Activated naive CD4-positive, alpha-beta T cell treated with anti-CD3 and anti-CD28 coated beads, Interleukin-2, amount 50 U/mL, for 24 hours (primary cell): ENCODE measurements around the gene POU2F1.
"Not testable (repeated sequence)": the region's sequence is repeated elsewhere in the genome, so short reads cannot be mapped to it uniquely, and the experiment has no call there.

Experiments
- H3K27ac Mint-ChIP-seq: one replicate; pipeline ENCODE4 v1.8.0; 2021; ENCODE audit warnings: mild to moderate bottlenecking, mixed read lengths
- H3K27me3 Mint-ChIP-seq: one replicate; pipeline ENCODE4 v1.8.0; 2021; ENCODE audit warnings: mixed read lengths
- H3K36me3 Mint-ChIP-seq: one replicate; pipeline ENCODE4 v1.8.0; 2021; ENCODE audit warnings: mixed read lengths
- H3K4me1 Mint-ChIP-seq: one replicate; pipeline ENCODE4 v1.8.0; 2021; ENCODE audit warnings: mixed read lengths
- H3K4me3 Mint-ChIP-seq: one replicate; pipeline ENCODE4 v1.8.0; 2021; ENCODE audit warnings: mild to moderate bottlenecking, mixed read lengths
- H3K9me3 Mint-ChIP-seq: one replicate; pipeline ENCODE4 v1.8.0; 2021; ENCODE audit warnings: mixed read lengths

Gene POU2F1

GRCh38 chr1:167297222-167298214 lies 76.8 kb downstream of the POU2F1 start:
- Mint-ChIP-seq H3K4me1 (peaks cover 32% of the 10 kb centered on the region), H3K27ac (no peak overlapping the region), H3K36me3 (peaks cover 7% of the 10 kb centered on the region), H3K9me3 (no peaks in the 10 kb centered on the region), H3K27me3 (no peaks in the 10 kb centered on the region), H3K4me3 (no peak overlapping the region)

GRCh38 chr1:167298325-167298724 lies 77.6 kb downstream of the POU2F1 start:
- Mint-ChIP-seq H3K36me3 (peaks cover 5% of the 10 kb centered on the region), H3K9me3 (no peaks in the 10 kb centered on the region), H3K4me1 (peaks cover 35% of the 10 kb centered on the region), H3K27ac (no peak overlapping the region), H3K27me3 (no peaks in the 10 kb centered on the region), H3K4me3 (no peak overlapping the region)

GRCh38 chr1:167301355-167301754 lies 80.7 kb downstream of the POU2F1 start:
- H3K36me3 Mint-ChIP-seq = peaks cover 6% of the 10 kb centered on the region
- H3K27ac Mint-ChIP-seq = no peak overlapping the region
- no peaks in the 10 kb centered on the region for H3K9me3 Mint-ChIP-seq
- H3K4me1 Mint-ChIP-seq = peaks cover 34% of the 10 kb centered on the region
- H3K4me3 Mint-ChIP-seq = no peak overlapping the region
- H3K27me3 Mint-ChIP-seq = no peaks in the 10 kb centered on the region

GRCh38 chr1:167304165-167304564 lies 83.5 kb downstream of the POU2F1 start:
- Mint-ChIP-seq H3K36me3 (peaks cover 9% of the 10 kb centered on the region), H3K9me3 (no peaks in the 10 kb centered on the region), H3K27ac (no peak overlapping the region), H3K4me1 (peaks cover 53% of the 10 kb centered on the region), H3K27me3 (no peaks in the 10 kb centered on the region), H3K4me3 (no peak overlapping the region)

DNA sequence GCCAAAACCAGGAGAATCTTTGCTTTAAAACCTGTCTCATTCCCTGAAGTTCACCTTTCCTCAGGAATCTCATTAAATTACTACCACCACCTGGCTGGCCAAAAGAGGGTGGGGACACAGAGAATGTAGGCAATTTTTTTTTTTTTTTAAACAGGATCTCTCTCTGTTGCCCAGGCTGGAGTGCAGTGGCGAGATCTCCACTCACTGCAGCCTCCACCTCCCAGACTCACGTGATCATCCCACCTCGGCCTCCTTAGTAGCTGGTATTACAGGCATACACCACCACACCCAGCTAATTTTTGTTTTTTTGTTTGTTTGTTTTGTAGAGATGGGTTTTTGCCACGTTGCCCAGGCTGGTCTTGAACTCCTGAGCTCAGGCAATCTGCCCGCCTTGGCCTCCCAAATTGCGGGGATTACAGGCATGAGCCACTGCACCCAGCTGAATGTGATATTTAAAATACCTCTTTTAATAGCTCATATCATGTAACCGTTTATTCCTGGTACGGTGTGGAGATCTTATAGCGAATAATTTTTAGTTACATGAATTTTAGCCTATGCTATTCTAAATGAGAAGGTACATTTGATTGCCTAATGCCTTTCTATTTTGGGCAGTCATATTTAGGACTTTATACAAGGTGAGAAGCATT lies 84.5 kb downstream of the POU2F1 start:
- H3K4me3 Mint-ChIP-seq = no peak overlapping the region
- H3K9me3 Mint-ChIP-seq = no peaks in the 10 kb centered on the region
- H3K27me3 Mint-ChIP-seq = no peaks in the 10 kb centered on the region
- peaks cover 9% of the 10 kb centered on the region for H3K36me3 Mint-ChIP-seq
- H3K27ac Mint-ChIP-seq = no peak overlapping the region
- peaks cover 49% of the 10 kb centered on the region for H3K4me1 Mint-ChIP-seq

GRCh38 chr1:167305706-167306277 lies 85.1 kb downstream of the POU2F1 start:
- Mint-ChIP-seq H3K4me3 (no peak overlapping the region), H3K9me3 (no peaks in the 10 kb centered on the region), H3K27me3 (no peaks in the 10 kb centered on the region), H3K36me3 (peaks cover 9% of the 10 kb centered on the region), H3K4me1 (peaks cover 52% of the 10 kb centered on the region), H3K27ac (no peak overlapping the region)

DNA sequence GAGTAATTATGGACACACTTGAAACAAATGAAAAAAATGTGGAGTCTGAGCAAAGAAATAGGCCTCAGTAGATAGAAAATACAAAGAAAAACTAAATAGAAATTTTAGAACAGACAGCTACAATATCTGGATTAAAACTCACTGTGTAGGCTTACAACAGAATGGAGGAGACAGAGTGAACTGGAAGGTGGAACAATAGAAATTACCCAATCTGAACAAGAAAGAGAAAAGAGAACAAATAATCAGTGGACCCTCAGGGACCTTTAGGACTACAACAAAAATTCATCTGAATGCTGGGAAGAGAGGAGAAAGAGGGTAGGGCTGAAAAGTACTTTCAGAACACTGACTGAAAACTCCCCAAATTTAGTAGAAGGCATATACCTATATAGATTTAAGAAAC lies 90.0 kb downstream of the POU2F1 start:
- Mint-ChIP-seq H3K36me3 (peaks cover 25% of the 10 kb centered on the region), H3K27me3 (no peaks in the 10 kb centered on the region), H3K4me1 (peaks cover 41% of the 10 kb centered on the region), H3K4me3 (no peak overlapping the region), H3K9me3 (peaks cover 17% of the 10 kb centered on the region), H3K27ac (no peak overlapping the region)

- Mint-ChIP-seq H3K9me3 (peaks cover 25% of the 10 kb centered on the region), H3K4me1 (peaks cover 24% of the 10 kb centered on the region), H3K36me3 (peaks cover 38% of the 10 kb centered on the region), H3K27me3 (no peaks in the 10 kb centered on the region), H3K27ac (no peak overlapping the region), H3K4me3 (no peak overlapping the region)
These were observed 92.2 kb downstream of the POU2F1 start for GRCh38 chr1:167312871-167313270.

- H3K27ac Mint-ChIP-seq = no peak overlapping the region
- H3K4me3 Mint-ChIP-seq = no peak overlapping the region
- H3K4me1 Mint-ChIP-seq = peaks cover 11% of the 10 kb centered on the region
- H3K9me3 Mint-ChIP-seq = peaks cover 25% of the 10 kb centered on the region
- H3K27me3 Mint-ChIP-seq = no peaks in the 10 kb centered on the region
- H3K36me3 Mint-ChIP-seq = peaks cover 52% of the 10 kb centered on the region
These were observed 94.0 kb downstream of the POU2F1 start for GRCh38 chr1:167314671-167315070.

DNA sequence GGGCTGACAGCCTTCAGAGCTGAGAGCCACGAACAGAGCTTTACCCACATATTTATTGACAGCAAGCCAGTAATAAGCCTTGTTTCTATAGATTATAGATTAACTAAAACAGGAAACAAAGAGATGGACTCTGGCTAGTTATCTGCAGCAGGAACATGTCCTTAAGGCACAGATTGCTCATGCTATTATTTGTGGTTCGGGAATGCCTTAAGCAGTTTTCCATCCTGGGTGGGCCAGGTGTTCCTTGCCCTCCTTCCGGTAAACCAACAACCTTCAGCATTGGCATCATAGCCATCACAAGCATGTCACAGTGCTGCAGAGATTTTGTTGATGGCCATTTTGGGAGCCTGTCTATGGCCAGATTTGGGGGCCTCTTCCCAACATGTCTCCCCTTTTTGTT lies 96.8 kb downstream of the POU2F1 start:
- peaks cover 67% of the 10 kb centered on the region for H3K36me3 Mint-ChIP-seq
- H3K4me3 Mint-ChIP-seq = no peak overlapping the region
- H3K9me3 Mint-ChIP-seq = peaks cover 43% of the 10 kb centered on the region

GRCh38 chr1:167319206-167319605 lies 98.5 kb downstream of the POU2F1 start:
- not testable (repeated sequence) for H3K4me3 Mint-ChIP-seq, H3K27me3 Mint-ChIP-seq
- H3K9me3 Mint-ChIP-seq = peaks cover 37% of the 10 kb centered on the region

More for the DNA sequence above, 96.8 kb downstream of the POU2F1 start:
- no peaks in the 10 kb centered on the region for H3K27me3 Mint-ChIP-seq
- H3K27ac Mint-ChIP-seq = no peak overlapping the region
- H3K4me1 Mint-ChIP-seq = peaks cover 7% of the 10 kb centered on the region

GRCh38 chr1:167322483-167322882 lies 101.8 kb downstream of the POU2F1 start:
- Mint-ChIP-seq H3K27me3 (no peaks in the 10 kb centered on the region), H3K36me3 (peaks cover 60% of the 10 kb centered on the region), H3K4me1 (no peaks in the 10 kb centered on the region), H3K27ac (no peak overlapping the region), H3K9me3 (peaks cover 25% of the 10 kb centered on the region), H3K4me3 (no peak overlapping the region)

More at GRCh38 chr1:167319206-167319605, 98.5 kb downstream of the POU2F1 start:
- not testable (repeated sequence) for H3K27ac Mint-ChIP-seq, H3K4me1 Mint-ChIP-seq
- H3K36me3 Mint-ChIP-seq = peaks cover 66% of the 10 kb centered on the region

DNA sequence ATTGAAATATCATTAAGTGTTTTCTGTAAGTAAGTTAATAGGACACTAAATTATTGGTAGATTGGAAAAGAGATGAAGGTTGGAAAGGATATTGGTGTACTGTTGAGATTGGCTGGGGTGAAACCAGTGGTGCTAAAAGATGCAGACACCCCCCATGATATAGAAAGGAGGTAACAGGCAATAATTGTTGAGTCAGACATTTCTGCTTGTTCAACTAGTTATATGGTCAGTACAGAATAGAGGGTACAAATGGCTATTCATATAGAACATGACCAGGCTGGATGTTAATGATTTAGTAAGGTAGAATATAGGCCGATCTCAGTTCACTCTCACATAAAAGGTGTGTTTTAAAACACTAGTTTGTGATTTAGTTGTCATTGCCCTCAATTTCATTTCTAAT lies 104.5 kb downstream of the POU2F1 start:
- H3K36me3 Mint-ChIP-seq = peaks cover 45% of the 10 kb centered on the region
- H3K4me1 Mint-ChIP-seq = peaks cover 16% of the 10 kb centered on the region
- peaks cover 20% of the 10 kb centered on the region for H3K9me3 Mint-ChIP-seq
- H3K27ac Mint-ChIP-seq = no peak overlapping the region
- H3K27me3 Mint-ChIP-seq = no peaks in the 10 kb centered on the region
- no peak overlapping the region for H3K4me3 Mint-ChIP-seq

DNA sequence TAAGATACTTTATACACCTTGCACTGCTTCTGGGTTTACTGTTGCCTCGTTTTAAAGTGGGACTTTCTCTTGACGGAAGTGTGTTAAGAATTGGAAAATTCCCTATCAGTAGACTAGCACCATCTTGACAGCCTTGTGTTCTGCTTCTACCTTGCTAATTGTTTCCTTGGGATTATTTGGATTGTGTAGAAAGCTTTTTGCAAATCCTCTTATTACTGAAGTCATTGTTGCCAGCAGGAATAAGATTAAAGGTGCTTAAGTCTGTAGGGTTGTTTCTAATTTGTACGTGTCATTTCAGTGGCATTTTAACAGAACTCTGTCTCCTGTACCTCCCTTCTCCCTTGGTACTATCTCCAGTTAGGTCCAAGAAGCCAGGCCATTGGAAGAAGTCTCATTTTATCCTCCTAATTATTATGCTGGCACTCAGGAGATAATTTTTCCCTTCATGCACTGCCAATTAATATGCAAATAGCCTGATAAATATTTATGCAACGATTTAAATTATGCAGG lies 107.7 kb downstream of the POU2F1 start:
- peaks cover 44% of the 10 kb centered on the region for H3K36me3 Mint-ChIP-seq

DNA sequence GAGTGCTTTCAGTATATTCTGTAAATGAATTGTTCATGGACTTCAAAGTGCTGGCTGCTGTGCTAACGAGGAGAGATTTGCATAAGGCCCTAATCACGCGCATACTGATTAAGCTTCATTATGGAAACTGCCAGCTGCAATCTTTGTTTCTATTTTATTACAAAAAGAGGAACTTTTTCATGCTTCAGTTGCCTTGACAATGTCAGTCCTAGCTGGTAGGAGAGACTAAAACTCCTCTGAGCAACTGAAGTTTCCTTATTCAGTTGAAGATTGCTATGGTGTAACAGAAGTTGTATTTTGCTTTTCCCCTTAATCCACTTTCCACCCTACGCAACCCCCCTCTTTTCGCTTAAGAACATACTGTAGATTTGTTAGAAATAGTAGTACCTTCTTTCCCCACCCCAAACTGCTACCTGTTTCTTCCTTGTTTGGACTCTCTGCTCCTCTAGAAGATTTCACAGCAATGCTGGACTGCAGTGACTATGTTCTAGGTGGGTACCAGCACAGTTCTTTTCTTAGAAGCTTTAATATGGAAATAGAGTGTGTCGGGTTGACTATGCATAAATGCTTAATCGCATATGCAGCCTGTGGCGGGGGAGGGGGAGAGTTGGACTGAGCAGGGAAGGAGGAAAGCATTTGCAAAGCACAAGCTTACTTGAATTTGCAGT lies 108.3 kb downstream of the POU2F1 start:
- Mint-ChIP-seq H3K36me3 (peaks cover 44% of the 10 kb centered on the region), H3K4me1 (peaks cover 40% of the 10 kb centered on the region), H3K4me3 (no peak overlapping the region), H3K27ac (no peak overlapping the region), H3K9me3 (peaks cover 7% of the 10 kb centered on the region), H3K27me3 (no peaks in the 10 kb centered on the region)

More for the DNA sequence above, 107.7 kb downstream of the POU2F1 start:
- H3K4me3 Mint-ChIP-seq = no peak overlapping the region
- H3K27ac Mint-ChIP-seq = no peak overlapping the region
- peaks cover 40% of the 10 kb centered on the region for H3K4me1 Mint-ChIP-seq
- no peaks in the 10 kb centered on the region for H3K27me3 Mint-ChIP-seq
- peaks cover 7% of the 10 kb centered on the region for H3K9me3 Mint-ChIP-seq
